ENCODE data around the gene CPT1C.

DNA sequence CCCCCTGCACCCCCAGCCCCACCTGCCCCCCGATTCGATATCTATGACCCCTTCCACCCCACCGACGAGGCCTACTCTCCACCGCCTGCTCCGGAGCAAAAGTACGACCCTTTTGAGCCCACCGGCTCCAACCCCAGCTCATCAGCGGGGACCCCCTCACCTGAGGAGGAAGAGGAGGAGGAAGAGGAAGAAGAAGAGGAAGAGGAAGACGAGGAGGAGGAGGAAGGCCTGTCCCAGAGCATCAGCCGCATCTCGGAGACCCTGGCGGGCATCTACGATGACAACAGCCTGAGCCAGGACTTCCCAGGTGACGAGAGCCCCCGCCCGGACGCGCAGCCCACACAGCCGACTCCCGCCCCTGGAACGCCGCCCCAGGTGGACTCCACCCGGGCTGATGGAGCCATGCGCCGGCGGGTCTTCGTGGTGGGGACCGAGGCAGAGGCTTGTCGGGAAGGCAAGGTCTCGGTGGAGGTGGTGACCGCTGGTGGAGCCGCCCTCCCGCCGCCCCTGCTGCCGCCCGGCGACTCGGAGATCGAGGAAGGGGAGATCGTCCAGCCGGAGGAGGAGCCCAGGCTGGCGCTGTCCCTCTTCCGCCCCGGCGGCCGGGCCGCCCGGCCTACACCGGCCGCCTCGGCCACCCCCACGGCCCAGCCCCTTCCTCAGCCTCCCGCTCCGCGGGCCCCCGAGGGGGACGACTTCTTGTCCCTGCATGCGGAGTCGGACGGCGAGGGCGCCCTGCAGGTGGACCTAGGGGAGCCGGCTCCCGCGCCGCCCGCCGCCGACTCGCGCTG is 39.7 kb upstream of the CPT1C start:
- TF ChIP-seq CTCF (optimal IDR thresholded peaks at IDR 0.05 in 1 of 3, IDR thresholded peaks at IDR 0.05 in 1 of 3, conservative IDR thresholded peaks at IDR 0.05 in 1 of 3; ENCODE audit: extremely low read depth in 1 of 3, insufficient read depth in 2 of 3, low read length in 3 of 3) = no peak
- TF ChIP-seq EZH2 (IDR thresholded peaks at IDR 0.05; ENCODE audit: low read length) = no peak

Measured in keratinocyte (primary cell).